GM18517 (cell line): ENCODE results near the gene AMBP.

Source experiments
- ATAC-seq: cut with Tn5 transposase; IDR thresholded peaks from one replicate; pipeline ENCODE4 v1.9.1; 2021; ENCODE audit warnings: mild to moderate bottlenecking, moderate library complexity; ENCODE audit not compliant: unreplicated experiment

AMBP gene

DNA sequence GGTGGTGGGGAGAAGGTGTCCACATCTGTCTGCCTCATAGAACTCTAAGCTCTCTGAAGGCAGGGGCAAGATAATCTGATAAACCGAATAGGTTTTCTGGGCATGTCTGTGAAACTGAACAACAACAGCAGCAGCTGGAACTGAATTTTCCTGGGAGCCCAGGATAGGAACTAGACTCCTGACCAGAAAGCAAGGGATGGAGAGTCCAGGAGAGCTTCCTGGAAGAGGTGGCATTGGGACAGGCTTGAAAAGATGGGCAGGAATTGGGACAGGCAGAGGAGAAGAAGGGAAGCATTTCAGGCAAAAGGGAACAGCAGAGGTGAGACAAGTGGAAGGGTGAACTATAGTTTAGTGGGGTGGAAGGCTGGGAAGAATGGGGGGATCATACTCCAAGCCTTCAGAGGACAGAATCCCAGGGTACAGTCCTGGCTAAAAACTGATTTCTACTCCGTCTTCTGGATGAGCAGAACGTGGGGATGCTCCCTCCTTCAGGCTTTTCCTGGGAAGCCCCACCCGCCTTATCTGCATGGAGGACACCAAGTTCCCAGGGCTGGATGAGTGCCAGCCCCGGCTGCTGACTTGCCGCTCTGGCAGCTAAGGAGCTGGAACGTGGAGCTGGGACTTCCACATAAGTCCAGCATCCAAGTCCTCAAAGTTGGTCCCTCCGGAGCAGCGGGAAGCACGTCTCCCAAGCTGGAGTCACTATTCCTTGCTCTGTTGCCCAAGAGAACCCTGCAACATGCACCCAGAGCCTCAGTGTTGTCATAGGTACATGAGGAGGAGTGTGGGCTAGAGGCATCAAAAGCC lies 34.9 kb upstream of the AMBP start:
- no peak for ATAC-seq

DNA sequence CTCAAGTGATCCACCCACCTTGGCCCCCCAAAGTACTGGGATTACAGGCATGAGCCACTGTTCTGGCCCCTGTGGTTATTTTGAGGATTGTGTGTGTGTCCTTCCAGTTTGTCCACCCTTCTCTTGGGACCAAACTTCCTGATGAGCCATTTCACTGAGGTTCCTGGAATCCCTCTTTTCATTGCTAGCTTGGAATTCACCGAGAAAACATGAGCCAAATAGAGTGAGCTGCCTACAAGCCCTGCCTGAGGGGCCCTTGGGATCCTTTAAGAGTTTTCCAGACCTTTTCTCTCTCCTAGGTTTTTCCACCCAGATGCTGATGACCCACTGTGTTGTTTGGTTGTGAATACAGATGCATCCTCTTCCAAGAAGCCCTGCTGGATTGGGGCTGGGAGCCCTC lies 34.2 kb upstream of the AMBP start:
- no peak for ATAC-seq

DNA sequence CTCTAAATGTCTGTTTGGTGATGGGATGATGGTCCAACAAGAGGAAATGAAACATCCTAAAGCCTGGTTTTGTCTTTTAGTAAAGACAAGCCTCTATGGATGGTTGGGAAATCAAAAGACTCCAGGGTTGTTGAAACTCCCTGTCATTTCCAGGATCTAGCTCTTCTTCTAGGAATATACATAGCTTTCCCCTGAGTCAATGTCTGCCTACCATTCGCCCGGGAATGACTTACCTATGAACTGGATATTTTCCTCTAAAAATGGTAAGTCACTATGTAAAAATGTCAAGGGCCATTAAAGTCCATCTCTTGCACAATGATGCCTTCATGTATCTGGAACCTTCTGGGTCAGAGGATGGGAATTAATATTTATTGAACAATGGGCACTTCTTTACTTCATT lies 32.1 kb upstream of the AMBP start:
- ATAC-seq = no peak

DNA sequence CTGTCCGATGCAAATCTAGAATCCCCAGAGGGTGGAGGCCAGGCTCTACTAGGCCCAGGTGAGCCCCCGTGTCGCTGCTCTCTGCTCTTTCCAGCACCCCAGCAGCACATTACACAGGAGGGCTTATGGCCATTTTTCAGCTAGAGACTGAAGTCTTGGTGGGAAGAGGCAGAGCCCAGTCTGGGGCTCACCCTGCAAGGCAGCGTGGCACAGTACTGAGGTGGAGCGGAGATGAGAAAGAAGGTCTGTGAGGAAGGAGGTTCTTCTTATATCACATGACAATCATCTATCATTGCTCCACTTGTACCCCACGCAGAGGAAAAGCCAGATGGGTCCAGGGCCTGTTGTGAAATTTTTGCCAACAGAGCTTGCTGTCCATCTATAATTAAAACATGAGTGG lies 31.0 kb upstream of the AMBP start:
- no peak for ATAC-seq

DNA sequence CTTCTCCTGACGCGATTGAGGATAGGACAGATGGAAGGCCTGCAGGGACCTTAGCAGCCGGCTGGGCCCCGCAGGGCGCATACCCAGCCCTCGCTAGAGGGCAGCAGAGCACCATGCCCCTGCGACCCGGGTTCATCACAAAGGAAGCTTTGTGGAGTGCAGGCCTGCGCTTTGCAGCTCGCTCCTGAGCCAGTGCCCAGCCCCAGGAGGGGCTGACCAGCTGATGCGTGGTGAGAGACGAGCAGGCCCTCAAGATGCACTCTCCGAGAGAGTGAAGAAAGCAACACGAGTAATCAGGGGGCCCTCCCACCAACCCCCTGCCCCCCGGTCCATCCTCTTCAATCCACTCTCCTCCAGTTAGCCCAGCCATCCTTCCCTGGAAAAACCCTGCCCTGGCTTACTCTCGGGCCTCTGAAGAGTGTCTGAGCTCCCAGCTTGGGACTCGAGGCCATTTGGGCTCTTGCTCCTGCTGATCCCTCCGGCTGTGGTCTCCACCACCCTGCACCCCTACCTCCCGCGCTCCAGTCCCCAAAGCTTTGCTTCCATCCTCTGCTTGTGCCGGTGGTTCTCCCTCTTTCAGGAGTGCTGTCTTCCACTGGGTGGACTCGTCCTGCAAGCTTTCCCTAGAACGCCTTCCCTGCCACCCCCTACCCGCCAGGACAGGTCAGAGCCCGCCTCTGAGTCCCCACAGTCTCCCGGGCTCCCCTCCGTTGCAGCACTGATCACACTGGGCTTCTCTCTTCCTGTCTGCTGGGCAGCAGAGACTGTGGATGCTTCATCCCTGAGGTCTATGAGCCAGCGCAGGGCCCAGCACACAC lies 30.1 kb upstream of the AMBP start:
- no peak for ATAC-seq

DNA sequence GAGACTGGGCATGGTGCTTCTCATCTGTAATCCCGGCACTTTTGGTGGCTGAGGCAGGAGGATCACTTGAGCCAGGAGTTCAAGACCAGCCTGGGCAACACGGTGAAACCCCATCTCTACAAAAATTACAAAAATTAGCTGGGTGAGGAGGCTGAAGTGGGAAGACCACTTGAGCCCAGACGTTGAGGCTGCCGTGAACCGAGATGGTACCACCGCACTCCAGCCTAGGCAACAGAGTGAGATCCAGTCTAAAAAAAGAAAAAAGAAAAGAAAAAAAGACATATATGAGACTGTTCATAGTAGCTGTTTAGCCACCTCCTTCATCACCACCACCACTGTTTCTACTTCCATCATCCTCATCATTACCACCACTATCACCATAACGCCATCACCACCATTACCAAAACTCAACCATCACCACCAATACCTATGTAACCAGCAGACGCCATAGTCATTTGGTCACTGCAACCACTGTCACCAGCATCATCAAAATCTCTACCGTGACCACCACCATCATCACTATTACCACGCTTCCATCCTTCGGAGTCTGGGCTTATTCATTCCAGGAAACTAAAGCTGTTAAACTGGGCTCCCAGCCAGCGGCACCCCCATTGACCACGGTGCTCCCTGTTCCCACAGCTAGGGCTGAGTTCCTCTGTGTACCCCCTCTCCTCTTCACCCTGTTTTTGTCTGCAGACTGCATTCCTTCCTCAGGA lies 29.3 kb upstream of the AMBP start:
- ATAC-seq = no peak

DNA sequence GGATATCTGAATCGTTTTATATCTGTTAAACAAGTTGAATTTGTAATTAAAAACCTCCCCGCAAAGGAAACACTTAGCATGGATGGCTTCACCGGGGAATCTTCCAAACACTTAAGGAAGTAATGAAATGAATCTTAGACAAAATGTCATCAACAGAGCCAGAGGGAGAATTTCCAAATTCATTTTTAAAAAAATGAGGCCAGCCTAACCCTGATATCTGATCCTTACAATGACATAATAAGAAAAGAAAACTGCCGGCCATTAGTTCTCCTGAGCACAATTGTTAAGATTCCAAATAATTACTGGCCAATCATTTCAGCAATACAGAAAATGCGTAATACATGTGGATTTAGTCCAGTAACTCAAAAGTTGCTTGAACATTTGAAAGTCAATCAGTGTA lies 27.1 kb upstream of the AMBP start:
- no peak for ATAC-seq

DNA sequence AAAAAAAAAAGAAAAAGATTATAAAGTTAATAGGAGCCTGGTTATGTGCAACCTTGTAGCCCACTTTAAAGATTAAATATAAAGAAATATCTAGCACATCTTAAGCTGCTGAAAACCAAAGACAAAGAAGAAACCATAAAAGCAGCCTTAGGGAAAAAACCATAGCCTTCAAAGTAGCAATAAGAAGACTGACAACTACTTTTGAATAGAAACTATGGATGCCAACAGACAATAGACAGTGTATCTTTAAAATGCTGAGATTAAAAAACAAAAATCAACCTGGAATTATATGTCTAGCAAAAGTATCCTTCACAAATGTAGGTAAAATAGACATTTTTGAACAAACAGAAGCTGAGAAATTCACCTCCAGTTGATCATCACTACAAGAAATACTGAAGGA lies 24.4 kb upstream of the AMBP start:
- ATAC-seq = no peak

DNA sequence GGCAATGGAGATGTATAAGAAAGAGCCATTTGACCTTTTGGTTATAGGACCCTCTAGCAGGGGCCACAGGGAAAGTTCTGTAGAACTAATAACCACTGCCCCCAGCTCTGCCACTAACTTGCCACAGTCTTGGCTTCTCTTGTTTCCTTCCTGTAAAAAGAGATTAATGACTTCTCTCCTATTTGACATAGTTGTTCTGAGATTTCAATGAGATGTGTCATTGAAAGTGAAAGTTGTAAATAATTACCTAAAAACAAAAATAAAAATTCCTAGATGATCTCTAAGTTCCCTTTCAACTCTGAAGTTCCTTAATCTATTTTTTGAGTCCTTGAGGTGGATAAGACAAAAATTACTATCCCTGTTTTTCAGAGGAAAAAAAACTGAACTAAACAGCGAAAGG lies 22.4 kb upstream of the AMBP start:
- no peak for ATAC-seq

DNA sequence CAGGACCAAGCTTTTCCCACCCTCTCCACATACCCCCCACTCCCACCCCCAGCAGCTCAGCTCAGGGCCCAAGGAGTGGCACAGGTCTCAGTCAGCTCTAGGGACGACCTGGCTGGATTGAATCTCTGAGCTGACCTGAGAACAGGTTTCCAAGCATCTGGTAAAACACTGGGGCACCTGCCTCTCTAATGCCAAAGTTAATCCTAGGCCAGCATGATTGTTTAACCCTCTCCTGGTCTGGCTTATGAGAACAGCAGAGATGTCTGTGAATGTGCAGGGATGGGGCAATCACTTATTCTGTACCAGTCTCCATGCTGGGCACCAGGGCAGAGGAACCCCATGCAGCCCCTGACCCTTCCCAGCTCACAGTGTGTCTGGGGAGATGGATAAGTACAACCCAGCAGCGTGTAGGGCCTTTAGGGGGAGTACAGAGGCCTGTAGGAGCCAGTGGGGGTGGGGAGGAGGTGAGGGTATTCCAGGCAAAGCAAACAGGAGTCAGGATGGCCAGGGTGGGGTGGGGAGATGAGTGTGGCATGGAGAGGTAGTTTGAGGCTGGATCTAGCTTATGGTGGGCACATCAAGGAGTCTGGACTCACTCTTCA lies 21.7 kb upstream of the AMBP start:
- no peak for ATAC-seq

DNA sequence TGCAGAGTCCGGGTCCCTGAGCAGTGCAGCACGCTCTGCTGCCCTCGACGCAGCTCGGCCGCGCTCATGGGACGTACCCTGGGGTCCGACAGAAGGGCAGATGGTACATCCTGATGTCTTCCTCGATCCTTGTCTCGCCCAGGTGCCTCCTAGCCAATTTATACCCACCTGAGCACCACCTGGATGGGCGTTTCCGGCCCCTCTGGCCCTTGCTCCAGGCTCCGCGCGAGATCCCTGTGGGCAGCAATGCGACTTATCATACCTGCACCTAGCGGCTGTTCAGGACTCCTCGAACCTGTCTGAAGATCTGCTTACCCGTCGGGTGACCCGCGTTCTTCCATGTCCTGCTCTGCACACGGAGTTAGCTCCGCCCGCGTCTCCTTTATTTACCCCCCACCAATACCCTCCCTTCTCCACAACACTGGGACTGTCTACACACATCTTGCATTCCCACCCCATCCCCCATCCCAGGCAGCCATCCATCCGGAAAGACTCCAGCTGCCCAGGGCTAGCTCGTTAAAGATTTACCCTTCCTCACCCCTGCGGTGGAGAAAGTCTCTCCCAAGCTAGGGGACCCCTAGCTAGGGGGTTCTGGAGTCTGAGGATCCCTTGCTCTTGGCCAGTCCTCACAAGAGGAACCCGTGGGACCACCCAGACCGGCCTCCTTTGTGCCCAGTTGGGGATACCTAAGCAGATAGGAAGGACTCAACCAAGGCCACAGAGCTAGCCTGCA lies 21.0 kb upstream of the AMBP start, which contains the start of gene KIF12:
KIF12 (minus strand) TSS at position 357 of the 733 bp plus-strand sequence; CDS start at position 341, 16 bp downstream.
- ATAC-seq = no peak

DNA sequence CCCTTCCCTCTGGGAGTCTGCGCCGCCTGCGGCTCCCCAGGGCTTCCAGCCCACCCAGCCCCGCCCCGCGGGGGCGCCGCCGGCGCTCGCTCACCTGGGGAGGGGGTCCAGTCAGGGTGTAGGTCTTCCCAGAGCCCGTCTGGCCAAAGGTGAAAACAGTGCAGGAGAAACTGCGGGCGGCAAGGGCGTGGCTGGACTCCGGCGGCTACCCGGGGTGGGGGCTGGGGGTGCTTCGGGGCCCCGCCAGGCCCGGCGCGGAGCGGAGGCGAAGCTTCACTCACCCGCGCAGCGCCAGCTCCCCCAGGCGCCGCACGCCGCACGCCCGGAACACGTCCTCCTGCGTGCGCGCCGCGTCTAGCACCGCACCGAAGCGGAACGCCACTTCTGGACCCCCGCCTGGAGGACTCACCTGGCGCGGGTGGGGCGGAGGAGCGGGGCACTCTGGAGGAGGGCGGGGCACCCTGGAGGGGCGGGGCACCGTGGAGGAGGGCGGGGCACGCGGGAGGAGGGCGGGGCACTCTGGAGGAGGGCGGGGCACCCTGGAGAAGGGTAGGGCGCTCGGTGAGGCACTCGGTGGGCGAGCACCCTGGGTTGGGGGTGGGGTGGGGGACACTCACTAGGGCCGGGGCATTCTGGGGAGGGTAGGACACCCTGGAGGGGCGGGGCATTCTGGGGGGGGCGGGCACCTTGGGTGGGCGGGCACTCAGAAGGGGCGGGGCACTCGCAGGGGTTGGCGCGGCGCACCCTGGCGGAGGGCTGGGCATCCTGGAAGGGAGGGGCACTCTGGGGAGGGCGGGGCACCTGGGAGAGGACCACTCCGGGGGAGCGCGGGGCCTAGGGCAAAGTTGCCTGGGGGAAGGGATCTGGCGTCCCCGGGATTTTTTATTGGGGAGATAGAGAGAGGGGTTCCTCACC lies 20.2 kb upstream of the AMBP start:
- ATAC-seq = no peak

DNA sequence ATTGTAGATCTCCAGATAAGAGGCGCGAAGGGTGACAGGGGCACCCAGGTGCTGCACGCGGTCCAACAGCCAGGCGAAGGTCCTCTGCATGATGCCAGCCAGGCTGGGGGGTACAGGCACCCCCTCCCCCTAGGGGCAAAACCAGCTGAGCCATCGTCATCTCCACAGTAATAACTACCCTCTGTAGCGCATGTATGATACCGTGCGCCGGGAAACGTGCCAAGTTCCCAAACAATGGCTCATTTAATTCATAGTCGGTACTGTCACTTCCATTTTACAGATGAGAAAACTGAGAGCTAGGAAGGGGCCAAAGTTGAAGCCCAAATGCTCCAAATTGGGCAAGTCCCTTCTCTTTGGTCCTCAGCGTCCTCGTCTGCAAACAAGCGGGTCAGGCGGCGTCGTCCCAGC lies 19.5 kb upstream of the AMBP start:
- no peak for ATAC-seq

DNA sequence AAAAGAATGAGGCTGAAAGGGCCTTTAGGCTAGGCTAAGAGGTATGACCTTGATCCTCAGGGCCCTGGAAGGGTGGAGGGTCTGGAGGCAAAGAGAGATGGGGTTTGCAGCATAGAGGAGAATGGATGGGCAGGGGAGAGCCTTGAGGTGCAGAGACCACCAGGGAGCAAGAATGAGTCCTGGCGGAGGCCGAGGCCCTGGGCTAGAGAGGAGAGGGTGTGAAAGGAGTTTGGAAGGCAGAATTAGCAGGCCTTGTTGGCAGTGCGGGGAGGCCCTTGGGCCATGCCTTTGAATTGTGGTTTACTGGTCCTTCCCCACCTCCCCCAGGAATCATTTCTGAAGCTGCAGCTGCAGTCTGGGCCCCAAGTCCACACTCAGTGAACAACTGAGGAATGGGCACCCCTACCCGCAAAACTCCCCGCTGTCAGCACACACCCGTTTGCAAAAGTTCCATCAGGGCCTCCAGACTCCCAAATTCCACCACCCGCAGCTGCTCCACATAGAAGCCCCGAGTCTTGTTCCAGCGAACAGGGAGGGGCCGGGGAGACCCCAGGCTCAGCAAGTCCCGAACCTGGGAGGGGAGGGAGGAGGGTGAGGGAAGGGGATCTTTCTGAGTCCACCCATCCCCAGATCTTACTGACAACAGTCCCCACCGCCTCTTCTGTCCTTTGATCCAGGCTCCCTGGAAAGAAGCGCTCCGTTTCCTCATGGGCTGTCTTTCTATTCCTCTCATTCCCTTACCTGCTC lies 18.9 kb upstream of the AMBP start:
- no peak for ATAC-seq

DNA sequence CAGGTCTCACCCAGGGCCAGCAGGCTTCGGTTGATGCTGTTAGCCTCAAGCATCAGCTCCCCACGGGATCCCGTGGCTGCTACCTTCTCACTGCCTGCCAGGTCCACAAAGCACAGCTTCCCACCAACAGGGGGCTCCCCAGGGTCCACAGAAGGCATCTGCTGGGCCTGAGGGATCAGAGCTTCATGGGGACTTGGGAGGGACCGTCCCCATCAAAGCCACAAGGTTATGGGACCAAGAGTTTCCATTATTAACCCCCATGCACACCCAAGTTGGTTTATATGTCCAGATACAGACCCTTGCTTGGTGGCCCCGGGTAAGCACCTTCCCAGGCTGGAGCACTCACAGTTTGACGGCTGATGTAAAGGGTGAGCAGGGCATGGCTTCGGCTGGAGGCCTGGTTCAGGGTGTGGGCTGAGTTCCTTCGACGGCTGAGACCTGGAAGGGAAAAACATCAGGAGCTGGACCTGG lies 18.0 kb upstream of the AMBP start:
- ATAC-seq = no peak

DNA sequence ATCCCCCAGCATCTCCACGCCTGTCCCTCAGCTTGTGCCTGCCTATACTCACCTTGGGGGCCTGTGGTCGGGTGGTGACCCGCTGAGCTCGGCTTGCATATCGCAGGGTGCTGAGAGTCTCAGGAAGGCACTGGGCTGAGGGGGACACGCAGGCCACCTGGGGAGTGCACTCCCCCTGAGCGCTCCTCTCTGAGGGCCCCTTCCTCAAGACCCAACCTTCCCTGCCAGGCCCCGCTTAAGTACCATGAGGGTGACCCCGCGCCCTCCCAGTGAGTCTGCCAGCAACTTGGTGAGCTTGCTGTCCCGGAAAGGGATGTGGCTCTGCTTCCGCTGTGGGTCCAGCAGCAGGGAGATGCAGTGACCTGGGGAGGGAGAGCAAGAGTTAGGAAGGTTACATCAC lies 16.9 kb upstream of the AMBP start:
- no peak for ATAC-seq

DNA sequence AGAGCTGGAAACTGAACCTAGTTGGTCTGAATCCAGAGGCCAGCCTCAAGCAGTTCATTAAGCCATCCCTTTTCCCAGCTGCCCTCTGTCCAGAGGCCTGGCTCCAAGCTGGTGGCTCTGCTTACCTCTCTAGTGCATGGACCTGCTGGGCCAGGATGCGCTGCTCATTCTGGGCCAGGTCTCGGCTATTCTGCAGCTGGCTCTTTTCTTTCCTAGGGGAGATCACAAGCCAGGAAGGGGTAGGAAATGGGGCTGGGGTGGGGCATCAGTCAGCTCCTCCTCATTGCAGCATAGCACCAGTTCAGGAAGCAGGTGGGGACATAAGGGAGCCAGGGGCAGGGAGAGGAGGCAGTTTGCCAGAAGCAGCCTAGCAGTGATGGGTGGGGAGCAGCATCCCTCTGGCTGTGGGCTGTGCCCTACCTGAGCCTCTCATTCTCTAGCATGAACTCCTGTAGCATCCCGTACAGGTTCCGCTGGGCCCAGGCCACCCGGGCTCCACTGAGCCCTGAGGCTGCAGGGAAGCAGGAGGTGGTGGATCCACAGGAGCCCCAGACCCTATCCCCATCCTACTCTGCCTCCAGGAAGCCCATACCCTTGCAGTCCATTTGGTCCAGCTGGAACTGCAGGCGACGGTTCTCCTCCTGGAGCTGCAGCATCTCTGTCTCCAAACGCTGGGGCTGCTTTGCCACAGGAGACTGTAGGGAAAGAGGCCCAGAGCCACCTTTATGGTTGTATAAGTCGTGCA lies 15.8 kb upstream of the AMBP start:
- no peak for ATAC-seq

DNA sequence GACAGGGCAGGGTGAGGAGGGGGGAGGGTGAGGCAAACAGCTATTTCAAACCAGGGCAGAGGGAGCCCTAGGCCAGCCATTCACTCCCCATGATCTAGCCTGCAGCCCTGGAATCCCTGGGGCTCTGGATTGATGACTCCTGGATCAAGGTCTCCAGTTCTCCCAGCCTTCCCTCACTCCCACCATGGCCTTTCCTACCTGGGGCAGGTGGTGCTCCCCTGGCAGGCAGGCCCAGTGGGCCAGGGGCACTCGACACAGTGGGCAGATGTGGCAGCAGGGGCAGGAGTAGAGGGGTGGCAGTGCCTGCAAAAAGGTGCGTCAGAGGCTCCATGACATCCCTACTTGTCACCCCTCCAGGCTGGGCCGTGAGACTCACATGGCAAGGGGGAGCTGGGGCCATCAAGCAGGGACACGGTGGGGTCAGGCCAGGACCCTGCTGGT lies 15.0 kb upstream of the AMBP start:
- no peak for ATAC-seq
